MG63 (cell line): ENCODE data around the gene KLB. TPM values are rescaled to one million over a fixed set of nuclear protein-coding genes. Genes with fewer than 3 reads are reported as not detected.
"Not testable (repeated sequence)": the region's sequence is repeated elsewhere in the genome, so short reads cannot be mapped to it uniquely, and the experiment has no call there.

Experiments
- DNase-seq: peaks from one replicate; pipeline ENCODE4 v3.0.0-alpha.2; 2020
- H3K27me3 ChIP-seq: fragments of 250-450 bp; sonication (Bioruptor Pico); 2 replicates; pipeline ENCODE4 v1.5.1; 2020; ENCODE audit warnings: mild to moderate bottlenecking, moderate library complexity
- H3K36me3 ChIP-seq: fragments of 250-450 bp; sonication (Bioruptor Pico); 2 replicates; pipeline ENCODE4 v1.5.1; 2020; ENCODE audit warnings: mild to moderate bottlenecking, moderate library complexity
- H3K4me3 ChIP-seq: fragments of 250-450 bp; sonication (Bioruptor Pico); 2 replicates; pipeline ENCODE4 v1.5.1; 2020; ENCODE audit warnings: mild to moderate bottlenecking, moderate library complexity
- H3K9me3 ChIP-seq: fragments of 250-450 bp; sonication (Bioruptor Pico); 2 replicates; pipeline ENCODE4 v1.5.1; 2020; ENCODE audit warnings: mild to moderate bottlenecking, moderate library complexity
- total RNA-seq: library from RNA; depleted of rRNA; stranded (reverse); fragments of >200 nt; shearing (Covaris generic); gene quantifications from 2 replicates; pipeline ENCODE4 v1.2.3, GENCODE V29; 2014; ENCODE audit warnings: low replicate concordance

KLB gene
- total RNA-seq, 1 experiment from 2014 or later: not detected

GRCh38 chr4:39452153-39452859 is 45.6 kb downstream of the KLB start:
- no peak for DNase-seq
- Histone ChIP-seq H3K36me3 (peaks cover 72% of the 10 kb centered on the region), H3K9me3 (no peaks in the 10 kb centered on the region), H3K4me3 (no peak overlapping the region), H3K27me3 (no peaks in the 10 kb centered on the region)

- no peaks in the 10 kb centered on the region for H3K27me3 ChIP-seq
- peaks cover 79% of the 10 kb centered on the region for H3K36me3 ChIP-seq
- DNase-seq: no peak
- H3K9me3 ChIP-seq: no peaks in the 10 kb centered on the region
- no peak overlapping the region for H3K4me3 ChIP-seq
Observed at GRCh38 chr4:39452860-39453587, 46.3 kb downstream of the KLB start.

- no peaks in the 10 kb centered on the region for H3K27me3 ChIP-seq
- no peaks in the 10 kb centered on the region for H3K9me3 ChIP-seq
- peaks cover 83% of the 10 kb centered on the region for H3K36me3 ChIP-seq
- no peak for DNase-seq
- H3K4me3 ChIP-seq: no peak overlapping the region
Observed at GRCh38 chr4:39453738-39454137, 47.0 kb downstream of the KLB start.

GRCh38 chr4:39455486-39455885 is 48.8 kb downstream of the KLB start:
- peaks cover 77% of the 10 kb centered on the region for H3K36me3 ChIP-seq
- no peaks in the 10 kb centered on the region for H3K9me3 ChIP-seq
- no peak for DNase-seq
- no peak overlapping the region; the same call in 1 of the 2 replicates for H3K4me3 ChIP-seq
- H3K27me3 ChIP-seq: no peaks in the 10 kb centered on the region

GRCh38 chr4:39456946-39457763 is 50.4 kb downstream of the KLB start:
- no peak for DNase-seq
- Histone ChIP-seq H3K27me3 (no peaks in the 10 kb centered on the region), H3K36me3 (peaks cover 69% of the 10 kb centered on the region)

GRCh38 chr4:39458161-39458504 is 51.4 kb downstream of the KLB start:
- H3K4me3 ChIP-seq: peak overlapping the region; percentile 65
- DNase-seq, H3K27me3 ChIP-seq, H3K9me3 ChIP-seq: not testable (repeated sequence)
- peaks cover 64% of the 10 kb centered on the region for H3K36me3 ChIP-seq

More at GRCh38 chr4:39456946-39457763, 50.4 kb downstream of the KLB start:
- H3K9me3 ChIP-seq: no peaks in the 10 kb centered on the region
- peak overlapping the region; percentile 65 for H3K4me3 ChIP-seq

GRCh38 chr4:39458505-39459300 is 52.0 kb downstream of the KLB start, which contains the start of the genes LIAS and RPL9:
Gene LIAS (plus strand): TSS chr4:39459056. CDS start chr4:39459118, 62 bp downstream.
Gene RPL9 (minus strand): TSS chr4:39458922. CDS start chr4:39458439, 483 bp downstream.
- Histone ChIP-seq H3K36me3 (peaks cover 58% of the 10 kb centered on the region), H3K27me3 (no peaks in the 10 kb centered on the region), H3K4me3 (peak within 1 kb of the TSS; percentile 65), H3K9me3 (no peaks in the 10 kb centered on the region)
- DNase-seq: peak; percentile 87

- Histone ChIP-seq H3K27me3 (no peaks in the 10 kb centered on the region), H3K36me3 (peaks cover 18% of the 10 kb centered on the region), H3K4me3 (no peak overlapping the region), H3K9me3 (no peaks in the 10 kb centered on the region)
- DNase-seq: no peak
Observed at GRCh38 chr4:39464886-39465501, 58.3 kb downstream of the KLB start.

- Histone ChIP-seq H3K36me3 (peaks cover 11% of the 10 kb centered on the region), H3K27me3 (no peaks in the 10 kb centered on the region), H3K9me3 (no peaks in the 10 kb centered on the region), H3K4me3 (no peak overlapping the region)
- DNase-seq: no peak
Observed at GRCh38 chr4:39466747-39467146, 60.0 kb downstream of the KLB start.

GRCh38 chr4:39467464-39467863 is 60.7 kb downstream of the KLB start:
- Histone ChIP-seq H3K4me3 (no peak overlapping the region), H3K36me3 (peaks cover 9% of the 10 kb centered on the region), H3K27me3 (no peaks in the 10 kb centered on the region), H3K9me3 (no peaks in the 10 kb centered on the region)
- no peak for DNase-seq

- peaks cover 7% of the 10 kb centered on the region for H3K36me3 ChIP-seq
- DNase-seq: peak; percentile 61
- H3K27me3 ChIP-seq: no peaks in the 10 kb centered on the region
- H3K4me3 ChIP-seq: no peak overlapping the region
- H3K9me3 ChIP-seq: no peaks in the 10 kb centered on the region
Observed at GRCh38 chr4:39469429-39470077, 62.8 kb downstream of the KLB start.

- peaks cover 7% of the 10 kb centered on the region for H3K36me3 ChIP-seq
- DNase-seq: no peak
- H3K9me3 ChIP-seq: no peaks in the 10 kb centered on the region
Observed at GRCh38 chr4:39470402-39470801, 63.7 kb downstream of the KLB start.

GRCh38 chr4:39472396-39472795 is 65.7 kb downstream of the KLB start:
- DNase-seq: no peak
- H3K36me3 ChIP-seq: peaks cover 6% of the 10 kb centered on the region

More at GRCh38 chr4:39470402-39470801, 63.7 kb downstream of the KLB start:
- no peak overlapping the region for H3K4me3 ChIP-seq
- H3K27me3 ChIP-seq: no peaks in the 10 kb centered on the region

GRCh38 chr4:39476187-39476895 is 69.6 kb downstream of the KLB start:
- Histone ChIP-seq H3K27me3 (no peaks in the 10 kb centered on the region), H3K36me3 (no peaks in the 10 kb centered on the region; the same call in 1 of the 2 replicates), H3K9me3 (no peaks in the 10 kb centered on the region), H3K4me3 (no peak overlapping the region)
- DNase-seq: no peak

More at GRCh38 chr4:39472396-39472795, 65.7 kb downstream of the KLB start:
- Histone ChIP-seq H3K9me3 (no peaks in the 10 kb centered on the region), H3K4me3 (no peak overlapping the region), H3K27me3 (no peaks in the 10 kb centered on the region)

- no peaks in the 10 kb centered on the region for H3K27me3 ChIP-seq
- H3K9me3 ChIP-seq: no peaks in the 10 kb centered on the region
- H3K36me3 ChIP-seq: no peaks in the 10 kb centered on the region
- no peak overlapping the region for H3K4me3 ChIP-seq
- no peak for DNase-seq
Observed at GRCh38 chr4:39480251-39480650, 73.5 kb downstream of the KLB start.
